Measurements from ENCODE around the gene SLC51B.
"Not testable (repeated sequence)": the region's sequence is repeated elsewhere in the genome, so short reads cannot be mapped to it uniquely, and the experiment has no call there.

Gene SLC51B

GRCh38 chr15:65067317-65067644 lies 22.1 kb downstream of the SLC51B start:
- no peak for DNase-seq

- DNase-seq: no peak
Observed at GRCh38 chr15:65067645-65068402, 22.6 kb downstream of the SLC51B start, which contains the start of gene RASL12. Gene RASL12 (minus strand): TSS chr15:65067991. CDS start chr15:65067835, 156 bp downstream.

- no peak for DNase-seq
Observed at GRCh38 chr15:65068403-65068788, 23.2 kb downstream of the SLC51B start.

- no peak for DNase-seq
Observed at GRCh38 chr15:65069179-65069578, 24.0 kb downstream of the SLC51B start.

GRCh38 chr15:65069779-65070546 lies 24.8 kb downstream of the SLC51B start:
- DNase-seq: no peak

GRCh38 chr15:65071381-65071811 lies 26.2 kb downstream of the SLC51B start:
- no peak for DNase-seq

GRCh38 chr15:65072027-65072426 lies 26.8 kb downstream of the SLC51B start:
- DNase-seq: no peak

- no peak for DNase-seq
Observed at GRCh38 chr15:65072617-65073016, 27.4 kb downstream of the SLC51B start.

GRCh38 chr15:65074946-65075345 lies 29.8 kb downstream of the SLC51B start:
- DNase-seq: not testable (repeated sequence)

- not testable (repeated sequence) for DNase-seq
Observed at GRCh38 chr15:65075607-65076395, 30.6 kb downstream of the SLC51B start.

- DNase-seq: no peak
Observed at GRCh38 chr15:65076486-65077290, 31.5 kb downstream of the SLC51B start, which contains the start of gene KBTBD13. Gene KBTBD13 (plus strand): TSS chr15:65076746. CDS start chr15:65076816, 70 bp downstream.

- DNase-seq: no peak
Observed at GRCh38 chr15:65077291-65077980, 32.2 kb downstream of the SLC51B start.

- DNase-seq: peak; percentile 77
Observed at GRCh38 chr15:65077981-65078352, 32.8 kb downstream of the SLC51B start.

GRCh38 chr15:65079580-65079979 lies 34.4 kb downstream of the SLC51B start:
- DNase-seq: no peak

GRCh38 chr15:65081270-65081669 lies 36.1 kb downstream of the SLC51B start:
- no peak for DNase-seq

- peak; percentile 24 for DNase-seq
Observed at GRCh38 chr15:65081758-65082157, 36.6 kb downstream of the SLC51B start.

- DNase-seq: peak; percentile 27
Observed at GRCh38 chr15:65082303-65082953, 37.2 kb downstream of the SLC51B start.

- no peak for DNase-seq
Observed at GRCh38 chr15:65083262-65083701, 38.1 kb downstream of the SLC51B start.

- no peak for DNase-seq
Observed at GRCh38 chr15:65084500-65085206, 39.5 kb downstream of the SLC51B start.

- DNase-seq: no peak
Observed at GRCh38 chr15:65085207-65085753, 40.1 kb downstream of the SLC51B start.
